Measurements from ENCODE around the gene RBMS3.
"Not testable (repeated sequence)": the region's sequence is repeated elsewhere in the genome, so short reads cannot be mapped to it uniquely, and the experiment has no call there.

The RBMS3 gene

DNA sequence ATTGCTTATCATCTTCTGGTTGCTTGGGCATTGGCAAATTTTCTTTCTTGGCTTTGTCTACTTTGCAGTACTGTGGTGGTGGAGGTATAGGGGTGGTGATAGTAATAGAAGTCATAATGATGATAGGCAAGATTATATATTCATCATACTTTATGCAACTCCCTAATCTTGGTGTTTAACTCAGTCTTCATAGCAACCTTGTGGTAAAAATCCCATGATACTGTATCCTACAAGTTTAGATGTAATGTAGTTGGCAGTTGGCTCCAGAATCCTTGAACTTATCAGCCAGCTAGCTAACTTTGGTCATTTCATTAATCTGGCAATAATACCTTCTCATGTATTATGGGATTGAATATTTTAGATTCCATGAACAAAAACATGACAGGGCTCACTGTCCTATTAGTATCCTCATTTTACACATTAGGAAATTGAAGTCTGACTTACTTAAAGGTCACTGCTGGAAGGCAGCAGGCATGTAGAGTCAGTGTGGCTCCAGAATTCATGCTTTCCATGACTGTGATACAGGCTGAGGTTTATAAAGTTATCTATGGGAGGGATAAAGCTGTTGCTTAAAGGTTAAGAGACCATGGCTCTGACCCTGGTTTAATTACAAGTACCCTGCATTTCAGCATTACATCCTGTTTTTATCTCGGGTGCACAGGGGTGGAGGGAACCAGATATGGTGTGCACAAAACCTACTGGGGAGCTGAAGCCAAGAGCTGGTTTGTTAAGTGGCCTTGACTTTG lies 33.3 kb downstream of the RBMS3 start:
- no peak for DNase-seq

DNA sequence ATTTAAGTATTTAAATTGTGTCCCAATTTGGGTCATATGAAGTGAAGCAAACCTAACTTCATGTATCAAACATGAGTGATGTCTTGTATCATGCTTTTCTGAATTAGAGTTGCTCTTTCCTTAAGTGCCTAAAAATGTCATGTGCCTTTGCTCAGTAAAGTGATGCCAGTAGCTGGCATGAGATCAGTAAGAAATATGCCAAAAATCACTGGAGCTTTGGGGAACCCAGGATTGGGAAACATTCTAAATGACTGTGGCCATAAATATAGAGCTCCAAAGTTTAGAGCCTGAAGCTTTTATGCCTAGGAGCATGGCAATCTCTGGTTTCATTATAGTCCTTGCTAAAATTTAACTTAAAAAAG lies 33.8 kb downstream of the RBMS3 start:
- DNase-seq = no peak

DNA sequence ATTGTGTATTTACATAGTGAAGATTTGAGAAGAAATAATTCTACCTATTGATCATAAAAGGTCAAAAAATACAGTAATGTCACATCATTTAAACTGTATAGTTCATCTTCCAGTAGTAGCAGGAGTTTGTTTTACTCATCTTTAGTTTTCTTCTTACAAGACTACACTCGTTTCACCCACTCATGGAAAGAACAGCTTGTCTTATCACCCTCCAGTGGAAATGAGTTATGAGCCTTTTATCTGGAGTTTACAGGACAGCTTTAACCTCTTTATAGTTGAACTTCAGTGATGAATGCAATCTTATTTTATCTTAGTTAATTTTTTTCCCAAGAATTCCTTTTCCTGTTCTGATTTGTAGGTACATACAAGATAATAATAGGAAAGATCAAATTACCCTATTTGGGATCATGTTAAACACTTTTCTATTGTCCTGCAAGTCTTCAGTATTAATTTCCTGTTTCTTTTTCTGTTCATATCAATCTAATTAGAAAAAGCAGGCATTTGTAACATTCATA lies 36.8 kb downstream of the RBMS3 start:
- DNase-seq = no peak

DNA sequence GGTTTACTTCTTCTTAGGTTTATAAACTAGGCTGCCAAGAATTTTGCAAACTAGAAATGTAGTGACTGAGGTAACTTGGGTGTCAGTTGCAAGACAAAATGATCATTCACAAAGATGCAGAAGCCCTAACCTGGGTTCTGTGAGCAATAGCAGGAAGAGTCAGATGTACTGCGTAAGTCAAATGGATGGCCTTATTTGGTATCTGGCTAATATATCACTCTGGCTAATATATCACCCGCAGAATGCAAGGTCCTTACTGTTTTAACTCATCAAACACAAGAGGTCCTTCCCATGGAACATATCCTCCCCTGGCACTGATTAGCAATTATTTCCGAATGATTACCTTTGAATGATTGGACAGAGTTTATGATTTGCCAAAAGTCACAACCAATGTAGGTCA lies 37.4 kb downstream of the RBMS3 start:
- DNase-seq = no peak

DNA sequence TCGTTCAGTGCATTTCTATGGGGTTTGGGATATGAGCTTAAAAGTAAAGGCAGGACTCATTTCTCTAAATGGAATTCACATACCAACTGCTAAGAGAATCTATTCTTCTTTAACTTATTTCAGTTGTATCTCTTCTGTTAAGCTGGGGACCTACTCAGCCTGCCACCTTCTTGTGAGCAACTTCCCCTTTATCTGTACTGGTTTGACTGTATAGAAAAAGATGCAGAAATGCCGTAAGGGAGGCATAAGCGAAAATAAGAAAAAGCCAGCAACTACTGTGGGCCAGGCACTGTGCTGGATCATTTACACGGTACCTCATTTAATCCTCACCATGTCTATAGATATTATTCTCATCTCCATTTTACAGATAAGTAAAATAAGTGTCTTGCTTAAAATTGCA lies 38.4 kb downstream of the RBMS3 start:
- no peak for DNase-seq

DNA sequence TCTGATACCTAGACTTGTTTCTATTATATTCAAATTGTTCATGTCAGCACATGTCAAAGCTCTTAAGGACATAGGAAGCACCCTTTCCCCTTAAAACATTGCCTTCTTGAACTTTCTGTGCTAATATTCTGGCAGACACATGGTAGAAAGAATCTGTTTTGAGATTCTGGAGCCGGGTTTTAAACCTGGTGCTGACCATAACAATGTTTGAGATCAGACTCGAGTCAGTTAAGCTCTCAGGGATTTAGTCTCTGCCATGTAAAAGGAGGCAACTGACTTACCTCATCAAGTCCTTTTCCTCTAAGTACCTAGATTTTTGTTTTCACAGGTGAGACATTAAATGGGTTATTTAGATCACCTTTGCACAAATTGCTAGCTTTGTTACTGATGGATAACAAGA lies 38.9 kb downstream of the RBMS3 start:
- DNase-seq = no peak

DNA sequence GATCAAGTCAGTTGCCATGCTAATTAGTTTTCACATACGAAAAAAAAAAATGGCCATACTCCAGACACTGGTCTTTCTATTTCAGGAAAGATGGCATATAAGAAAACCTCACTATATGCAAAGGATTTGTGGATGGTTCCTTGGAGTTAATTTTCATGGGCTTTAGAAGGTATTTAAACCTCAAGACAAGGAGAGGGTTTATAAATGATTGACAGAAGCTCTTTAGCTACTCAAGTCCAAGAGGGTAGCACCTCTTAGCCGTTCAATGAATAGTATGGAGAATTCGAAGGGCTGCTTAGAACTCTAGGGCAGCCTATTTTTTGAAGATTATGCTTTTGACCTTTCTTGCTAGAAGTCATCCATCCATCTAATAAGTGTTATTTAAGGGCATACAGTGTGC lies 41.7 kb downstream of the RBMS3 start:
- DNase-seq = no peak

DNA sequence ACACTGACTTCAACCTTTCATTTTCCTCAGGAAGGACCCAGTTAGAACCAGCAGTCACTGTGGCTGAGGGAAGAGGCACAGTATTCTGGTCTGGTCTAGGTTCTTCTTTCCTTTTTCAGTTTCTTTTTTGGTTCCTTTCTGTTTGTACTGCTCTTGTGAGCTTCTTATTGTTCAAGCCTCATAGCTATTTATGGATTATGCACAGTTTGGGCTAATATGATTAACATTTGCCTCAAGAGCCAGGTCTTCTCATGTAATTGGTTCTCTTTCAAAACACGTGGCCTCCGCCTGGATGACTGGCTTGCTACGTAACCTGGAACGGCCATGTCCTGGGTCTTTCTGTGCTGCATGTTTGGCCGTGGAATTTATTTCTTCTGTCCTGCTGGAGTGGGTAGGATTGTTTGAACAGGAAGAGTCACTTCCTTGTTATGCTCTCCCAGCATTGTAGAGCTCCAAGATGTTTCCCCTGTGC lies 43.3 kb downstream of the RBMS3 start:
- DNase-seq = no peak

DNA sequence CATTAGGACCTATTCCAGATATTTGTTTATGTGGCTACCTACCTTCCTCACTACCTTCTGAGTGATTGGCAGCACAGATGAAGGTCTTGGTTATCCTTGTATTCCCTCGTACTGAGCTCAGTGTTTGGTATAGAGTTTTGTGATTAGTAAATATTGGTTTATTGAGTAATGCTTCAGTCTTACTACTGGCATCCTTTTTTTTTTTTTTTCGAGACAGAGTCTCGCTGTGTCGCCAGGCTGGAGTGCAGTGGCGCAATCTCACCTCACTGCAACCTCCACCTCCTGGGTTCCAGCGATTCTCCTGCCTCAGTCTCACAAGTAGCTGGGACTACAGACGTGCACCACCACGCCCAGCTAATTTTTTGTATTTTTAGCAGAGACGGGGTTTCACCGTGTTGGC lies 45.7 kb downstream of the RBMS3 start:
- DNase-seq = not testable (repeated sequence)

DNA sequence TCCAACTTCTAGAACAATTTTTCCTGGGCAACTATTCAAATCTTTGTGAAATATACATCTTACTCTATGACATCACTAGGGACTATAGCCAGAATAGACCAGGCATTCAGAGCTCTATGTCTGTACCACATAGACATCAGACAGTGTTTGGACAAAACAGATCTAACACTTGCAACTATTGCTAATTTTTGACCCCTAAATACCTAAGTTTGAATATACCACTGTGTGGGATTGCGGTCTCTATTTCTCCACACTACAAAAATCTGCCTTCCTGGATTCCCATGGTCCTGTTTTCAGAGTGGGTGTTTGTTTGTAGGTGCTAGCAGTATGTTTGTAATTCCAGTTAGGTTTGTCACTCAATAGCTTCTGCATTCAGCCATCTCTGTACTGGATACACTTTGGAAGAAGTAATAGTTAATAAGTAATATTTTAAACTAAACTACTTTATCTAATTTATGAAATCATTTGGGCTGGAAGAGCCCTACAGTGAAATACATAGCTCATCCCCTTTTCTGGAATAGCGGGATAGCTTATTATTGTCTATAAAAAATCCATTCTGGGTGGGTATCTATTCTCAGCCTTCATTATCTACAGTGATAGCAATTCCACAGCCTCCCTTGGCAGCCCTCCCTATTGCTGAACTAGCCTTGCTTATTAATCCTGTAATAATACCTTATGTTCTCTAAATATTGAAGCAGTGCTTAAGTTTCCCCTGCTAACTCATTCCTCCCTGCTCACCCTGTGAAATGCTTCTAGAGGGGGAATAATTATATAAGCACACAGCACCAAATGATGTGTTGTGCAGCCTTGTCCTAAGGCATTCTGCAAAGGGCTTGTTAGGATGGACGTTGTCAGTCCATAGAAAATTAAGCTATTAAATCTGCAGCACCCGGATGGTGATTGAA lies 49.4 kb downstream of the RBMS3 start:
- no peak for DNase-seq

DNA sequence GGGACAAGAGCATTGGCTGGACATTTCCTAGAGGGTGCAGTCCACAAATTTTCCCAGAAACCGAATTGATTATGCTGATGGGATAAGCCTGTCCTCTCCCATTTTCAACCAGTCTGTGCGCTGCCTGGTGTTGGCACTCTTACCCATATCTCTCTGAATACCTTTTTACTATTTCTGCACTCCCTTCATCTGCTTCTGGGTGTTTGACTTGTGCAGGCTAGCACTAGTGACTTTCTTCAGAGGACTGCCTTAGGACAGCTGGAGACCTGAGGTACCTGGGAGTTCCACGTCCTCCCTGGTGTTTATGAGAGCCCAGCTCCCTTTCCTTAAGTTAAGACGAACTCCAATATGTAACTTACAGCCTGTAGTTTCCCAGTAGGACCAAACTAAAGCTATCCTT lies 50.2 kb downstream of the RBMS3 start:
- DNase-seq = no peak

DNA sequence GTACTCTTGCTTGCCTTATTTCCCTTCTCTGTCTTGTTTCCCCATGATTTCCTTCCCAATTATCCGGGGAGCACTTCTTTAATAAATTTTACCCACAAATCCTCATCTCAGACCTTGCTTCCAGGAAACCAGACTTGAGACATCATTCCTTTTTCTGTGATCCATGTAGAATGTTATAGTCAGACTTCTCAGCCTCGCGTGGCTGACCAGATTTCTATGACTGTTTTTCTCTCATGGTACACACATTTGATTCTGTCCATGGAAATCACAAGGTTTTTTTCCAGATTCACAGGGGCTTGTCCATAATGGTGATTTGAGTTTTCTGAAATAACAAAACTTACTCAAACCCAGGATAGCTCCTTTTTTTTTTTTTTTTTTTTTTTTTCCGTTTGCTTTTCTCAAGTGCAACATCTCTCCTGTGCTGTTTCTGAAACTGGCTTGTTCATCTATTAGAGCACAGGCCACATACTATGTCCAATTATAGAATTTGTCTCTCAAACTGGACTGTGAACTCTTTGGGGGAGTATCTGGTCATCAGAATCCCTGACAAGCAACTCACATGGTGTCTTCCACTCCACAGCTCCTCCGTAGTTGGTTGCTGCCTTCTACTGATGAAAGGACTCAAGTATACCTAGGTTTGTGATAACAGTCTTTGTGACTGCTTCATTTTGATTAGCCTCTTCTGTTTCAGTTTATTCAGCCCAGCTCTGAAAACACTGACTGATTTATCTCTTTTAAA lies 50.8 kb downstream of the RBMS3 start:
- DNase-seq = no peak

DNA sequence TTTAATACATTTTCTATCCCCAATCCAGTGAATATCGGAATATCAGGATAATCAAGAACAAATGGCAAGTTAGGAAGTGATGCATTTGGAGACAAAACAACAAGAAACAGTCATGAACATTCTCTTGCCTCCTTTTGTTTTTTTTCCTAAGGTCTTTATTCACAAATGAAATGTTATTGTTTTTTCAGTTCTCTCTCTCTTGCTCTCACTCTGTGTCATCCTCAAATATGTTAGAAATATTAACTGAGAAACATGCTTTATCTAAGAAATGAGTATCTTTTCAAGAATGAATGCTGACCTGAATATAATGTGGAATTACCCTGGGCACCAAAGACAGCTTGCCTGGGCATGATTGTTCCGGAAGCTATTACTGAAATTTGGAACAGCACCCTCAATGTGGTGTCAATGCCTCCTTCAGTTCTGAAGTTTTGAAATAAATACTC lies 51.3 kb downstream of the RBMS3 start:
- DNase-seq = no peak

DNA sequence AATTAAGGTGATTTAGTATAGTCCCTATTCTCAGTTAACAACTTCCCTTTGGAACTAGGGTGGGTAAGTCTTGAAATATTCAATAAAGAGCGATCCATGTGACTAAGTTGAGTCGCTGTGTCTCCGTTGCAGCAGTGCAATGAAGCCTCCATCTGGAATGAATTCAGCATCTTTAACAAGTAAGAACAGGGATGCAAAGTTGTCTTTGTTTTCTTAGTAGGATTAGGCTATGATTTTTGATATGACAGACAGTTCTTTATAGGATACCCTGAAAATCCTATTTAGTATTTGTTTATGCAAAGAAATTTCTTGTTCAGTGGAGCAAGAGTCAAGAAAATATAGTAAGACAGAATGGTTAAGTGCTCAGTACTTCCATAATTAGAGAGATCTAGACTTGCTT lies 52.7 kb downstream of the RBMS3 start:
- no peak for DNase-seq

DNA sequence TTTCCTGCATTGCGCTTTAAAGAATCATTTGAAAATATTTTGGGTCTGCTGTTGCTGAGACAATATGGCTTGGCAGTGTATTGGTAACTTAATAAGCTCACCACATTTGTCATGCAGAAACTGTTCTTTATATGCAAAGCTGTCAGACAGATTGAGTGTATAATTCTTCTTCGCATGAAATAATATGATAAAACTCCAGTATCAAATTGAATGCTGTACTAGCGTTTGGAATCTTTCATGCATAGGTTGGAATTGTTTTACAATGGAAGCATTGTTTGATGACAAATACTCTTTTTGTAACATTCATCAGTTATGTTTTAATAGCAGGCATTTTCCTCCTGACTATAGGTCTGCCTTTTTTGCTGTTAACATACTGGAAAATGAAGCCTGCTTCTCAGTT lies 53.8 kb downstream of the RBMS3 start:
- no peak for DNase-seq

DNA sequence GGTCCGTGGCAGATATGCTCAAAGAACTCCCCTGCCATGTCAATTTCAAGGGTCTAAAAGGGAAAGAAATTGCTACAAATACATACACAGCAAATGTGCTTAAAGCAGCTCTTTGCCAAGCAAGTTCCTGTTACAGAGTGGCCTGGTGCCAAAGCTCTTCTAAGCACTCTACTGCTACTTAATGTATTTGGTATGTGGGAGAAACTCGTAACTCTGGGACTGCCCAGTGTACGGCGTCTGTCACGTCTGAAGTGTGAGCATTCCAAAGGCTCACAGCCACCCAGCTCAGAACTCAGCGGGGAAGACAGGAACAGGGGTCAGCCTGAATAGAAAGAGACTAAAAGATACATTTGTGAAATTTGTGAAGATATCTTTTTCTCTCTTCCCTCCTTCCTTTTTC lies 54.6 kb downstream of the RBMS3 start:
- DNase-seq = no peak

DNA sequence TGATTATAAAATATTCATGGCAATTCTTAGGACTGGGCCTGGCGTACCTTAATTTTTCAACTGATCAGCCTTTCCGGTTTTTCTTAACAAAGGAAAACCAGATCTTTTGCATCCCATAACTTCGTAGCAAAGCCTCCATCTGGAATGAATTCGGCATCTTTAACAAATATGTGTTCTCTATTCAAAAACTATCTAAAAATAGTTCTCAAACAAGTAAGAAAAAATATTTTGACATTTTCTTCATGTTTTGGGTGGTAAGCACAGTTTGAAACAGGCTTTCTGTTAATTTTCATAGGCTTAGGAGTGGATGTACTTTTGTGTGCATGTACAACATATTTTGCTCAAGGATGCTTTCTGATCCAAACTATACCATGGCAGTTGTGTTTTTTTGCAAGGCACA lies 55.1 kb downstream of the RBMS3 start:
- no peak for DNase-seq

DNA sequence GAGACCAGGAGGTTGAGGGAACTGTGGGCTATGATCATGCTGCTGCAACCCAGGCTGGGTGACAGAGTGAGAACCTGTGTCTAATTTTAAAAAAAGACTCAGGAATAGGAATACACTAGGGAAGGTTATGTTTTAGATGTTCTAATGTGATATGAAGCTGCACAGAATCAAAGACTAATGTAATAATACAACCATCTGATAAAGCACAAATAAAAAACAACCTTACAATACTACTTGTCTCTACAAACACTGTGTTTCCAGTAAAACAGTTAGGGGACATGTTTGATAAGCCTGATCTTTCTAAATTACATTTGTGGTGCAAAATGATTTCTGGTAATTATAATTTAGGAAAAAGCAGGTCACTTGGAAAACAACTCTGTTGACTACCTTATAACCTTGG lies 56.7 kb downstream of the RBMS3 start:
- no peak for DNase-seq

DNA sequence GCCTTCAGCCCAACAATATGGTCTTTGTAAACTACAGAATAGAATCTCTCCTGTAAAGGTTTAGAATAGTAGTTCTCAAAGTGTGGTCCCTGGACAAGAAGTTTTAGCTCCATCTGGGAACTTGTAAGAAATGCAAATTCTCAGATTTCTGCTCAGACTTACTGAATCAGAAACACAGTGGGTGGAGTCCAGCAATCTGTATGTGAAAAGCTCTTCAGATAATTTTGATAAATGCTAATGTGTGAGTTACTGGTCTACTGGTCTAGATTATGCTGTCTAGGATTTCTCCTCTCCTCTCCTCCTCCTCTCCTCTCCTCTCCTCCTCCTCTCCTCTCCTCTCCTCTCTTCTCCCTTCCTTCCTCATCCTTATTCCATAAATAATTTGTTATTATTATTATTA lies 57.5 kb downstream of the RBMS3 start:
- no peak for DNase-seq

DNA sequence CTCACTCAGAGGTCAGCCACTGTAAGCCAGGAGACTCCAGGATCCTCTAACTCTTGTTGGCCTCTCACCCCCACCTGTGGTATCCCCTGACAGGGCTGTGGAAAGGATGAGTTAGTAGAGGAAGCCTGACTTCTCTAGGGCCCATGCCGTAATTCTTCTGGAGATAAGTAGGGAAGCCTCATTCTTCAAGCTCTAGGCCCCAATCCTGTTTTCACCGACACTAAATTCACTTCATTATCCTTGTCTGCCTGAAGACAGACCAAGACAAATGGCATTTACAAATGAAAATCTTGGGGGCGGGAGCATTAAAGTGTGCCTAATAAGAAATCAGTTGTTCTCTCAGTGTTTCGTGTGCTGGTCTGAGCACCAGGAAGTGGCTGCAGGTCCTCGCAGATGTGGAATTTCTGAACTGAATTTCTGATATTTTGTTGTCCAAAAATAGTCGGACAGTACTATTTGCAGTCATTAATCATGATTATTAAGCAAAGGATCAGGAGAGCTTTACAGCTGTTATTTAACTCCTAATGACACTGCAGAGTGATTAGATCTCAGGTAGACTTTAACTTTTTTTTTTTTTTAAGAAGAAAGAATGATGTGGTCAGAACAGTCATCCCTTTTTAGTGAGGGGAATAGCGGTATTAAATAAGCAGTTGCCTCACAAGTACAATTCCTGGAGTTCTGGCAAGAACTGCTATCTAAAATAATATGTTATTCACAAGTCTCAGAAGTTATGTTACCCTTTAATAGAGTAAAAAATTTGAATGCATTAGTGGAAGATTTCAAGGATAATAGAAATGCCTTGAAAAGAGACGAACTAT lies 58.4 kb downstream of the RBMS3 start:
- no peak for DNase-seq

DNA sequence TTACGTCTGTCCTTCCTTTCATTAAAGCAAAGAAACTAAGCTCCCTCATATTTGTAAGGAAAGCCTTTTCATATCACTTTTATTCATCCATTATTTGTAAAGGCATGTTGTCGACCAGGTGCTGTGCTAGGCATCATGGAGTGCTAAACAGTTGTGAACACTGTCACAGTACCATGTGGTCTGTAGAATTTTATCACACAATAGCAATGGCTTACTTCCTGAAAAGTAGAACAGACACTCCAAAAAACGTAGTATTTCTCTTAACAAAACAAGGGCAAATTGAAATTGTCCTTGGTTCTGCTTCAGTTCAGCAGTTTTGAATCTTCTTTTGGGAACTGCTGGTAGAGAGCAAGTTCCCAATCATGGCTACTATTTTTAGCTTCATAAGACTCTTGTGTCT lies 63.3 kb downstream of the RBMS3 start:
- no peak for DNase-seq

DNA sequence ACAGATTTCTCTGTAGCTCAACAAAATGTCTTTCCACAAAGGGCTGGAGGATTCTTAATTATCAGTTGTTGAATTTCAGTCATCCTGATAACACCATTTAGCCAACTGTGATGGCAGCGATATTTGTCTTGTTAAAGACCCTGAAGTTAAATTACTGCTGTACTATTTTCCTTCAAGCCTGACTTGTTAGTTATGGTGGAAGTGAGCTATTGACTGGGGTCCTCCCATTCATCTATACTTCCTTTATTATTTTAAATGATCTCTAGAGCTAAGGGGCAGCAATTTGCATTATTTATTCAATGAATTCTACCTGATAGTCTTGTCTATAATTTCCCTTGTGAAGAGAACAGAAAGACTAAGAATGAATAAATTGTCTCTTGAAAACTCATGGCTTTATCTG lies 64.1 kb downstream of the RBMS3 start:
- no peak for DNase-seq
